K562 (cell line): ENCODE results near the gene CRYBG1. TPM values are rescaled to one million over a fixed set of nuclear protein-coding genes. Genes with fewer than 3 reads are reported as not detected.

ENCODE experiments used
- ATAC-seq: fragments of 200-7000 bp; cut with Tn5 transposase; 3 replicates; pipeline ENCODE4 v1.9.1; 2020; ENCODE audit warnings: moderate library complexity
- BruUV-seq: library from RNA; stranded (reverse); fragments of 400-500 nt; replicated peaks from 2 replicates; lab custom pipeline; 2021; lab: Mats Ljungman, UMichigan
- CTCF ChIA-PET: fragments of 300-600 bp; formaldehyde crosslinking; extraction: SDS; loops from one replicate; lab custom pipeline; 2021; ENCODE audit warnings: low intra/inter-chr PET ratio; lab: Yijun Ruan, JAX
- POLR2A ChIA-PET: fragments of 300-600, 350-650 bp; sonication (Branson Sonifier 250); formaldehyde crosslinking; extraction: SDS; loops from one replicate; lab custom pipeline; 2021; ENCODE audit warnings: antibody characterized with exemption, inconsistent platforms; lab: Yijun Ruan, JAX
- DNase-seq, 4 experiments: peaks; one replicate each; pipeline versions ENCODE4 v3.0.0 to v3.0.0-alpha.2; 2011 to 2018; ENCODE audit warnings: low spot score in 3 of 4, mixed read lengths in 3 of 4; ENCODE audit errors: extremely low read depth in 1 of 4
- FAIRE-seq: peaks from 2 replicates; lab custom pipeline; 2011; peaks lifted over from hg19 to GRCh38; lab: Jason Lieb, UNC
- H2AFZ ChIP-seq: 2 replicates; pipeline ENCODE4 v1.6.0; 2011; ENCODE audit warnings: low read depth, low read length, control low read depth, inconsistent platforms
- H3K27ac ChIP-seq: fragments of 200-600 bp; 3 replicates; pipeline ENCODE4 v1.8.0; 2011; ENCODE audit warnings: low read depth, mild to moderate bottlenecking, control low read depth, inconsistent platforms, low read length, moderate library complexity, mixed read lengths; ENCODE audit errors: extremely low read depth
- H3K27me3 ChIP-seq, 2 experiments: fragments of 300-600 bp in 1 of 2; 2 replicates in 1 of 2; 3 replicates in 1 of 2; pipeline versions ENCODE4 v1.6.0 to v1.8.0; 2011; ENCODE audit warnings: inconsistent platforms in 2 of 2, low read length in 2 of 2, mild to moderate bottlenecking in 1 of 2, mixed read lengths in 1 of 2, moderate library complexity in 1 of 2; ENCODE audit not compliant: control insufficient read depth in 2 of 2, insufficient read depth in 2 of 2
- H3K36me3 ChIP-seq: fragments of 300-600 bp; 3 replicates; pipeline ENCODE4 v1.8.0; 2011; ENCODE audit warnings: mild to moderate bottlenecking, low read length, inconsistent platforms; ENCODE audit not compliant: control insufficient read depth, insufficient read depth
- H3K4me1 ChIP-seq, 2 experiments: fragments of 200-600 bp in 1 of 2; replicated peaks in 1 of 2; 2 replicates in 1 of 2; 3 replicates in 1 of 2; pipeline versions ENCODE4 v1.5.1 to v1.8.0; 2011; ENCODE audit warnings: inconsistent platforms in 2 of 2, low read length in 2 of 2, mild to moderate bottlenecking in 1 of 2, mixed read lengths in 1 of 2, moderate library complexity in 1 of 2; ENCODE audit not compliant: control insufficient read depth in 2 of 2, insufficient read depth in 2 of 2
- H3K4me2 ChIP-seq: 2 replicates; pipeline ENCODE4 v1.6.1; 2011; ENCODE audit warnings: low read length, control low read depth, inconsistent platforms, mixed read lengths; ENCODE audit not compliant: insufficient read depth
- H3K4me3 ChIP-seq: fragments of 200-600 bp; sonication (generic), shearing (Covaris generic); 2 replicates; pipeline ENCODE4 v1.5.1; 2016; ENCODE audit warnings: control low read depth, inconsistent platforms
- H3K79me2 ChIP-seq: fragments of 200-600 bp; 3 replicates; pipeline ENCODE4 v1.8.0; 2011; ENCODE audit warnings: low read length, inconsistent platforms; ENCODE audit not compliant: control insufficient read depth, insufficient read depth
- H3K9ac ChIP-seq, 2 experiments: 2 replicates each; pipeline versions ENCODE4 v1.6.0 to v1.6.1; 2011; ENCODE audit warnings: low read depth in 2 of 2, low read length in 2 of 2, control low read depth in 1 of 2, inconsistent platforms in 1 of 2, mild to moderate bottlenecking in 1 of 2, mixed read lengths in 1 of 2; ENCODE audit not compliant: insufficient read depth in 1 of 2
- H3K9me1 ChIP-seq: one replicate; pipeline ENCODE4 v1.6.0; 2011; ENCODE audit warnings: inconsistent platforms, mild to moderate bottlenecking, low read length, moderate library complexity; ENCODE audit not compliant: control insufficient read depth, insufficient read depth
- H3K9me3 ChIP-seq: replicated peaks from 2 replicates; pipeline ENCODE4 v1.5.1; 2011; ENCODE audit warnings: low read depth, low read length, inconsistent platforms; ENCODE audit not compliant: control insufficient read depth, insufficient read depth
- H4K20me1 ChIP-seq: replicated peaks from 2 replicates; pipeline ENCODE4 v1.6.1; 2011; ENCODE audit warnings: low read length, inconsistent platforms, mixed read lengths; ENCODE audit not compliant: control insufficient read depth, insufficient read depth
- BMI1 ChIP-seq: fragments of 150-350 bp; IDR thresholded peaks from 2 replicates; pipeline ENCODE4 v1.6.1; 2014; ENCODE audit warnings: low read length
- C11orf30 ChIP-seq: fragments of 450-650 bp; IDR thresholded peaks from 2 replicates; pipeline ENCODE4 v1.6.1; 2016; ENCODE audit warnings: low read depth, mild to moderate bottlenecking
- CAMTA2 ChIP-seq: fragments of 250-450 bp; sonication (Bioruptor Pico); conservative IDR thresholded peaks from 2 replicates; pipeline ENCODE4 v1.5.1; 2022
- ETV5 ChIP-seq: sonication (generic); formaldehyde crosslinking; IDR thresholded peaks from 2 replicates; pipeline ENCODE4 v1.4.0; 2020; ENCODE audit warnings: low read depth, mild to moderate bottlenecking, missing genetic modification reagents
- FOXK1 ChIP-seq: sonication (generic); formaldehyde crosslinking; IDR thresholded peaks from 2 replicates; pipeline ENCODE4 v1.8.0; 2022; ENCODE audit warnings: missing genetic modification reagents, mild to moderate bottlenecking, borderline replicate concordance
- KLF13 ChIP-seq: fragments of 450-650 bp; IDR thresholded peaks from 2 replicates; pipeline ENCODE4 v1.6.1; 2016; ENCODE audit warnings: missing genetic modification characterization, low read depth, mild to moderate bottlenecking, missing compliant biosample characterization, moderate library complexity, borderline replicate concordance
- MECOM ChIP-seq: fragments of 250-450 bp; sonication (Bioruptor Pico); IDR thresholded peaks from 2 replicates; pipeline ENCODE4 v1.8.0; 2022; ENCODE audit warnings: inconsistent platforms
- MEF2A ChIP-seq: IDR thresholded peaks from 2 replicates; pipeline ENCODE4 v1.6.1; 2011; ENCODE audit warnings: low read depth, mild to moderate bottlenecking, low read length, moderate library complexity; ENCODE audit not compliant: control insufficient read depth
- MTA1 ChIP-seq: fragments of 450-650 bp; IDR thresholded peaks from 2 replicates; pipeline ENCODE4 v1.6.1; 2017; ENCODE audit warnings: borderline replicate concordance
- NFYB ChIP-seq: IDR thresholded peaks from 2 replicates; pipeline ENCODE4 v1.6.1; 2011; ENCODE audit warnings: mild to moderate bottlenecking, moderate library complexity; ENCODE audit not compliant: insufficient read length; ENCODE audit errors: extremely low read depth
- RBM17 ChIP-seq: fragments of 200-400 bp; formaldehyde crosslinking; IDR thresholded peaks from 2 replicates; pipeline ENCODE4 v1.6.1; 2017; ENCODE audit warnings: low read depth, mild to moderate bottlenecking, low read length, borderline replicate concordance
- RNF2 ChIP-seq: sonication (generic); IDR thresholded peaks from 2 replicates; pipeline ENCODE4 v1.6.1; 2016
- STAG1 ChIP-seq: sonication (generic); formaldehyde crosslinking; IDR thresholded peaks from 2 replicates; pipeline ENCODE4 v1.5.0; 2020; ENCODE audit warnings: missing genetic modification reagents, borderline replicate concordance
- ZNF124 ChIP-seq: sonication (generic); formaldehyde crosslinking; IDR thresholded peaks from 2 replicates; pipeline ENCODE4 v1.8.1; 2022; ENCODE audit warnings: missing genetic modification reagents
- ZNF174 ChIP-seq: fragments of 250-450 bp; sonication (Bioruptor Pico); IDR thresholded peaks from 2 replicates; pipeline ENCODE4 v1.4.0; 2020; ENCODE audit warnings: mild to moderate bottlenecking
- ZNF175 ChIP-seq: fragments of 200-800 bp; sonication (Bioruptor generic); IDR thresholded peaks from 2 replicates; pipeline ENCODE4 v1.6.1; 2016; ENCODE audit warnings: low read depth, mild to moderate bottlenecking, missing genetic modification characterization, missing compliant biosample characterization
- ZNF589 ChIP-seq: fragments of 200-800 bp; sonication (Bioruptor generic); IDR thresholded peaks from 2 replicates; pipeline ENCODE4 v1.6.1; 2016; ENCODE audit warnings: low read depth, missing genetic modification characterization, missing compliant biosample characterization
- ZNF766 ChIP-seq: fragments of 200-800 bp; sonication (Bioruptor generic); conservative IDR thresholded peaks from 2 replicates; pipeline ENCODE4 v1.6.1; 2016; ENCODE audit warnings: missing genetic modification characterization, missing compliant biosample characterization
- WGBS: fragments of 100-300 bp; shearing (Covaris generic); methylation state at CpG from one replicate; pipeline ENCODE4 v1.1.6; 2016; ENCODE audit warnings: low coverage, mixed read lengths; ENCODE audit not compliant: insufficient coverage; ENCODE audit errors: missing lambda C conversion rate; 5-methylcytosine and 5-hydroxymethylcytosine counted together
- in situ Hi-C: fragments of 300-500 bp; cut with MboI; formaldehyde crosslinking; loops from 4 replicates; pipeline ENCODE4 v1.15.0; 2018; ENCODE audit warnings: inconsistent platforms, mixed read lengths
- intact Hi-C: fragments of 100-400 bp; cut with micrococcal nuclease; formaldehyde crosslinking; loops from 2 replicates; pipeline ENCODE4 v1.14.2; 2022
- polyA plus RNA-seq, 8 experiments: library from polyadenylated mRNA; depleted of rRNA in 4 of 8; stranded (reverse) in 5 of 8; unstranded in 3 of 8; fragments of >200 nt; fragmentation: Nextera tagmentation in 2 of 8; fragmentation: Illumina TruSeq in 1 of 8; extraction: Ambion mirVana in 2 of 8; extraction: Trizol in 1 of 8; gene quantifications; 2 replicates each; pipeline versions ENCODE4 v1.2.1 to v1.2.3, GENCODE V29; 2011 to 2014; ENCODE audit warnings: inconsistent platforms in 1 of 8, missing spikeins in 1 of 8
- total RNA-seq, 7 experiments: library from RNA; depleted of rRNA in 6 of 7; stranded (reverse); fragments of >200 nt in 6 of 7; fragmentation: Illumina TruSeq in 2 of 7; extraction: Trizol in 2 of 7; gene quantifications; 2 replicates each; pipeline versions ENCODE4 v1.2.1 to v1.2.3, GENCODE V29; 2011 to 2021; ENCODE audit warnings: low replicate concordance in 1 of 7
- TF ChIP-seq, protein P1 (sequence below), 2 experiments: fragments of 250-450 bp in 1 of 2; fragments of 450-650 bp in 1 of 2; sonication (Bioruptor Pico) in 1 of 2; IDR thresholded peaks; 2 replicates each; pipeline versions ENCODE4 v1.6.1 to v1.8.0; 2016 to 2021; ENCODE audit warnings: mild to moderate bottlenecking in 2 of 2, moderate library complexity in 2 of 2, missing compliant biosample characterization in 1 of 2, missing genetic modification characterization in 1 of 2
- TF ChIP-seq, protein P2 (sequence below): fragments of 450-650 bp; IDR thresholded peaks from 2 replicates; pipeline ENCODE4 v1.6.1; 2016; ENCODE audit warnings: low read depth, mild to moderate bottlenecking, moderate library complexity

CRYBG1 gene
- total and polyA plus RNA-seq, 9 of the 15 experiments (the other 6 are each of a cell fraction or from before 2014, with no cell fraction given), result 0.07 to 0.47 (median 0.11) TPM

DNA sequence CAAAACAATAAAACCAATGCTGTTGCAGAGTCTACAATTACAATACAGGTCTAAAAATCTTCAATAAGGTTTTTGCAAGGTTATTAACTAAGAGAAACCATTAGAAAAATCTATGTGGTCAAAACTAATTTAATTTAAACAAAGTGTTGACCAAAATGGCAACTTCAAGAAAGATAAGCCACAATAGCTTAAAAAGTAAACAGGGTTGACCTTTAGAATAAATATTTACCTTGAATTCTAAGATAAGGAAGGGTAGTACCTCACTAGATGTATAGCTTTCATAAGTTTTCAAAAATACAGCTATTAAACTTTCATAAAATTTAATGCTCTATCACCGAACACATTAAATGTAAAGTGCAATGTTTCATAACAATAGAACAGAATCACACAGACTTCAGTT lies 257.3 kb downstream of the CRYBG1 start:
- Histone ChIP-seq H3K9me3 (0 out of 2 replicates have a peak, but pooled peaks cover 2% of the 10 kb centered on the region), H3K4me1 (no peaks in the 10 kb centered on the region)
- intact Hi-C loops, result no loop called here

More for the DNA sequence above, 257.3 kb downstream of the CRYBG1 start:
- no peak overlapping the region for H3K4me3 ChIP-seq
- ChIA-PET CTCF (no interaction called here), POLR2A (interaction anchor here (0.6 kb wide), 1 partner anchor 337 kb away, joined by 3 read pairs; no protein-coding TSS in a partner anchor)
- WGBS, result 77% methylated on average over 1 of the region's 1 CpG
- no peak overlapping the region for H3K9ac ChIP-seq
- in situ Hi-C loops, result no loop called here
- H3K27me3 ChIP-seq, result no peaks in the 10 kb centered on the region
- no peaks in the 10 kb centered on the region for H3K79me2 ChIP-seq
- no peak overlapping the region for H3K4me2 ChIP-seq
- no peaks in the 10 kb centered on the region for H3K9me1 ChIP-seq
- H3K27ac ChIP-seq, result no peak overlapping the region
- H4K20me1 ChIP-seq, result no peaks in the 10 kb centered on the region
- no TSS peak for BruUV-seq
- TF ChIP-seq MECOM (CRISPR knock-in tag) (no peak), ZNF766 (CRISPR knock-in tag) (no peak), ZNF174 (CRISPR knock-in tag) (no peak), FOXK1 (CRISPR knock-in tag) (no peak), ZNF175 (CRISPR knock-in tag) (no peak), ETV5 (CRISPR knock-in tag) (no peak), MTA1 (no peak), C11orf30 (no peak), ZNF124 (CRISPR knock-in tag) (no peak), ZNF589 (CRISPR knock-in tag) (no peak), RBM17 (no peak), RNF2 (no peak), KLF13 (no peak), CAMTA2 (CRISPR knock-in tag) (no peak), STAG1 (CRISPR knock-in tag) (no peak), BMI1 (no peak), NFYB (no peak), MEF2A (no peak)
- TF ChIP-seq, protein P1, sequence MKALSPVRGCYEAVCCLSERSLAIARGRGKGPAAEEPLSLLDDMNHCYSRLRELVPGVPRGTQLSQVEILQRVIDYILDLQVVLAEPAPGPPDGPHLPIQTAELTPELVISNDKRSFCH (CRISPR knock-in tag; IDR thresholded peaks at IDR 0.05), result no peak
- TF ChIP-seq, protein P1 (tag; IDR thresholded peaks at IDR 0.05), result no peak
- TF ChIP-seq, protein P2, sequence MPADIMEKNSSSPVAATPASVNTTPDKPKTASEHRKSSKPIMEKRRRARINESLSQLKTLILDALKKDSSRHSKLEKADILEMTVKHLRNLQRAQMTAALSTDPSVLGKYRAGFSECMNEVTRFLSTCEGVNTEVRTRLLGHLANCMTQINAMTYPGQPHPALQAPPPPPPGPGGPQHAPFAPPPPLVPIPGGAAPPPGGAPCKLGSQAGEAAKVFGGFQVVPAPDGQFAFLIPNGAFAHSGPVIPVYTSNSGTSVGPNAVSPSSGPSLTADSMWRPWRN, result no peak
- DNase-seq, result no peak
- FAIRE-seq, result peak; percentile 57
- H3K36me3 ChIP-seq, result peaks cover 37% of the 10 kb centered on the region
- no peak overlapping the region for H2AFZ ChIP-seq
- ATAC-seq, result no peak
